ENCODE measurements around the gene JAML.

GRCh38 chr11:118146554-118146953 lies 78.3 kb downstream of the JAML start:
- TF ChIP-seq YY1 (IDR thresholded peaks at IDR 0.05; ENCODE audit: insufficient read depth, insufficient read length) (no peak), SUZ12 (IDR thresholded peaks at IDR 0.05; ENCODE audit: extremely low read depth, insufficient read depth, insufficient read length) (no peak), ZNF274 (IDR thresholded peaks at IDR 0.05; ENCODE audit: low read depth, low read length) (no peak)
